Endometrium (tissue), 2 donors: ENCODE data around the gene AP2A1.

Experiments used
- FAIRE-seq: peaks from 2 replicates; lab custom pipeline; 2012; peaks lifted over from hg19 to GRCh38; lab: Jason Lieb, UNC
- donor health status: control.
- donor health status: control.

Gene AP2A1

DNA sequence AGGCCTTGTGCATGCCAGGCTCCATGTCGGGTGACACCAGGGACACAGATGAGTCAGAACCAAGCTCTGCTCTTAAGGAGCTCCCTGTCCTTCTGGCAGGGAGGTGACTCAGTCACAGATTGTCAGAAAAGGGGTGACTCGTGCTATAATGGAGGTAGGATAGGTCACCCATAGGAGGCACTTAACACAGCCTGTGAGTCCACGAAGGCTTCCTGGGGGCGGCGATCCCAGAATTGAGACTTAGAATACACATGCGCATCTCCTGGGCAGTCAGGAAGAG is 26.7 kb downstream of the AP2A1 start:
- FAIRE-seq: no peak

DNA sequence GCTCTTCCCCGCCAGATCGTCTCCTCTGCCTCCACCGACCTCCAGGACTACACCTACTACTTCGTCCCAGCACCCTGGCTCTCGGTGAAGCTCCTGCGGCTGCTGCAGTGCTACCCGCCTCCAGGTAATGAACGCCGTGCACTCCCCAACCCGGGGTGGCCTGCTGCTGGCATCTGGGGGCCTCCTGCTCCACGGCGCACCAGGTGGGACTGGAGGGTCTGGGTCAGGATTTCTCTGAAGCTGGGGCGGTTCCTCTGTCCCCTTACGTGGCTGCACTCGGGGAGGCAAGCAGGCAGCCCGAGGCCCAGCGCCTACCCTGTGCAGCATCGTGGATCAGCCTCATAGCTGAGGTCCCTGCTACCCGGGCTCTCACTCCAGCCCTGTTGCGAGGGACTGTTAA is 28.8 kb downstream of the AP2A1 start:
- FAIRE-seq: no peak

- FAIRE-seq: no peak
Observed at GRCh38 chr19:49798574-49798973, 31.8 kb downstream of the AP2A1 start.

DNA sequence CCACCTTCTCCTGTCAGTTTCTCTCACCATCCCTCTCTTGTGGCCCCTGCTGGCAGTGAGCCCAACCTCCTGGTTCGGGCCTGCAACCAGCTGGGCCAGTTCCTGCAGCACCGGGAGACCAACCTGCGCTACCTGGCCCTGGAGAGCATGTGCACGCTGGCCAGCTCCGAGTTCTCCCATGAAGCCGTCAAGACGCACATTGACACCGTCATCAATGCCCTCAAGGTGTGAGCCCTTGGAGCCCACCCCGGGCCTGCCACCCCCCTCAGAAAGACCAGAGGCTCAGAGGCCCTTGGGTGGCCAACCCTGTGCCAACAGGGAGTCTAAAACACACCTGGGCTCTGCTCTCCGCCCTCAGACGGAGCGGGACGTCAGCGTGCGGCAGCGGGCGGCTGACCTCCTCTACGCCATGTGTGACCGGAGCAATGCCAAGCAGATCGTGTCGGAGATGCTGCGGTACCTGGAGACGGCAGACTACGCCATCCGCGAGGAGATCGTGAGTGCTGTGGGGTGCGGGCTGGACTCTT is 32.5 kb downstream of the AP2A1 start:
- no peak for FAIRE-seq

GRCh38 chr19:49799798-49800376 is 33.1 kb downstream of the AP2A1 start:
- no peak for FAIRE-seq

- FAIRE-seq: no peak
Observed at GRCh38 chr19:49800771-49801170, 34.0 kb downstream of the AP2A1 start.

DNA sequence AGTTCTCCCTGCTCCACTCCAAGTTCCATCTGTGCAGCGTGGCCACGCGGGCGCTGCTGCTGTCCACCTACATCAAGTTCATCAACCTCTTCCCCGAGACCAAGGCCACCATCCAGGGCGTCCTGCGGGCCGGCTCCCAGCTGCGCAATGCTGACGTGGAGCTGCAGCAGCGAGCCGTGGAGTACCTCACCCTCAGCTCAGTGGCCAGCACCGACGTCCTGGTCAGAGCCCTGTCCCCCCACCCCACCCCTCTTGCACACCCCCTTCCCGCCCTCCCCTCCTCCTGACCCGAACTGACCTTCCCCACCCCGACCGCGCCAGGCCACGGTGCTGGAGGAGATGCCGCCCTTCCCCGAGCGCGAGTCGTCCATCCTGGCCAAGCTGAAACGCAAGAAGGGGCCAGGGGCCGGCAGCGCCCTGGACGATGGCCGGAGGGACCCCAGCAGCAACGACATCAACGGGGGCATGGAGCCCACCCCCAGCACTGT is 34.6 kb downstream of the AP2A1 start:
- no peak for FAIRE-seq

GRCh38 chr19:49801966-49802661 is 35.3 kb downstream of the AP2A1 start:
- FAIRE-seq: no peak

GRCh38 chr19:49802836-49803528 is 36.2 kb downstream of the AP2A1 start:
- FAIRE-seq: no peak

DNA sequence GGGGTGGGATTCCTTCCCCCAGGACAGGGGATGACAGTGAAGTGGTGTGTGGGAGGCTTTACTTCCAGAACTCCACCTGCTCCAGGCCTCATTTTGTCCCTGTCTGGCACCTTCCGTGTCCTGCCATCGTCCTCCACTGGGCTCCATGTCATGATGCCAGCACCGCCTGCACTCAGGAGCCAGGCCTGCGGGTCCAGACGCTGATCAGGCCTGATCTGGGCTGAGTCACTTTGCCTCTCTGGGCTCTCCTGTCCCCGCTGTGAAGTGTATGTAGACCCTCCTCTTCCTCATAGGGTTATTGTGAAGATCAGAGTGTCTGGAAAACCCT is 36.7 kb downstream of the AP2A1 start:
- no peak for FAIRE-seq

GRCh38 chr19:49805822-49806619 is 39.2 kb downstream of the AP2A1 start:
- FAIRE-seq: no peak

- no peak for FAIRE-seq
Observed at GRCh38 chr19:49806620-49806959, 39.8 kb downstream of the AP2A1 start.

DNA sequence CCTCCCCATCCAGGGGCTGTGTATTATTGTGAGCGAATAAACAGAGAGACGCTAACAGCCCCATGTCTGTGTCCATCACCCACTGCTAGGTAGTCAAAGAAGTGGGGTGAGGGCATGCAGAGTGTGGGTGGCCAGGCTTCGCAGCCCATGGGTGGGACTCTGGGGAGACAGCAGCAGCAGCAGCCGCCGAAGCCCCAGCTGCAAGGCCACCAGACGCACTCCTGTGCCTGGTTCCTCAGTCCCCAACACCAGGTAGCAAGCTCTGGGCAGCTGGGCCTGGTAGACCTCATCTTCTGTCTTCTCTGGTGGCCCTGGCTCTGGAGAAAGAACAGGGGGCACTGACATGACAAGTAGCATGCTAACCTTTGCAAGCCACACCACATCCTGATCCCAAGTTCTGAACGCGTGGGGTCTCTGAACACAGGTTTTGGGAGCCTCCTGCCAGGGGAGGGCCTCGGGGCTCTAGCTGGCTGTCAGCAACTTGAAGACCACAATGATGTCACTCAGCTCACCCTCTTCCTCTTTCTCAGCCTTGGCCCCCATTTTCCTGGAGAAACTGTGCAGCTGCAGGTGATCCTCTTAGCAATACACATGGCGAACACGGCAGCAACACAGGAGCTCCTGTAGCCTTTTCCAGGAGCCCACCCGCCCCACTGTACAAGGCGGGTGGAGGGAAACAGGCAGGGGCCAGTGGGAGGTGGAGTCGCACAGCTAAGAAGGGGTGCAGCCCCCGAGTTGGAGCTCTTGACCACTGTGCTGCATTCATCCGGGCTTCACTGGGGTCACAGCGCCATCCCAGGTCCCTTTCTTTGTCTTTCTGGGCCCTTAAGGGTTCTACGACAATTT is 40.5 kb downstream of the AP2A1 start:
- no peak for FAIRE-seq

GRCh38 chr19:49807904-49808675 is 41.3 kb downstream of the AP2A1 start:
- no peak for FAIRE-seq

DNA sequence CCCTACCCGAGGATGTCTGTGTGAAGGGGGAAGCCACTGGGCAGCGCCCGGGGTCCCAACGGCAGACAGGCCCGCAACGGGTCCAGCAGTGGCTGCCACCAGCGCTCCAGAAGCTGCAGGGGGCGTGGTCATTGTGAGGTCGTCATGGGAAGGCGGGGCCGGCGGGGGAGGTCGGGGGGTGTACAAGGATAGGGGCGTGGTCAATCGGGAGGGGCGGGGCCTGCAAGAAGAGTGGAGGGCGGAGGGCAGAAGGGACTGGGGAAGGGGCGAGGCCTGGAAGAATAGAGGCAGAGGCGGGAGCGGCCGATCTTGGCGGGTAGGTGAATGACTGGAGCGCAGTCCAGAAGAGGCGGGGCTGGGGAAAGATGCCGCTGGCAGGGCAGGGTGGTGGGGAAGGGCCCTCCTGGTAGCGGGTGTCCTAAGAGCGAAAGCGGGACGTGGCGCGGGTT is 41.9 kb downstream of the AP2A1 start:
- no peak for FAIRE-seq

DNA sequence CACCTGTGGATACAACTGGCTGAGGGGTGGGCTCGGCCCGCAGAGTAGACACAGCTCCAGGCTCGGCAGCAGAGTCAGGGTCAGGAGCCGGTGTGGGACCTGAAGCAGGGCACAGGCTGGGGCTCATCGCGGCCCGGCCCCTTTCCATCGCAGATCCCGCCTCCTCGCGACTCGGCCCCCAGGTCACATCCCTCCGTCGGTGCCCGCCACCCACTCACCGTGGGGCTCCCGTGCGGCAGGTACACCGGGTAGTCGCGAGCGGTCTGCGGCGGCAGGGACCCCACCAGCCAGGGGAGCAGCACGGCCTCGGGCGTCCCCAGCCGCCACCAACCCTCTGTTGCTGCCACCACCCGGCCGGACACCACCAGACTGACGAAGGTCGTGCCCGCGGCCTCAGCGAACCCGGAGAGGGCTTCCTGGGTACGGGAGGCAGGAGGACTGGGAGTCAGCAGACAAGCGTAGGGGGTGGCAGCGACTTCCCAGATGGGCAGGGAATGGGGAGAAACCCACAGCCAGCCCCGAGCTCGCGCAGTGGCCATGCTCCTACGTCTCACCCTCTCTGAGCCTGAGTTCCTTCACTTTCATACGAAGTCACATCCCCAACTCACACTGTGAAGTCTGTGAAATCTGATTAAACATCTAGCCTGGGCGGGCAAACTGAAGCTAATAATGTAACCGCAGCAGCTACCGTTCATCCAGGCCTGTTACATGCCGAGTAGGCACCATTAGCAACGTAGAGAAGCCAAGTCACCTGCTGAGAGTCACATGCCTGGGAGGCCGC is 42.5 kb downstream of the AP2A1 start:
- FAIRE-seq: no peak

- no peak for FAIRE-seq
Observed at GRCh38 chr19:49809941-49810389, 43.2 kb downstream of the AP2A1 start.

DNA sequence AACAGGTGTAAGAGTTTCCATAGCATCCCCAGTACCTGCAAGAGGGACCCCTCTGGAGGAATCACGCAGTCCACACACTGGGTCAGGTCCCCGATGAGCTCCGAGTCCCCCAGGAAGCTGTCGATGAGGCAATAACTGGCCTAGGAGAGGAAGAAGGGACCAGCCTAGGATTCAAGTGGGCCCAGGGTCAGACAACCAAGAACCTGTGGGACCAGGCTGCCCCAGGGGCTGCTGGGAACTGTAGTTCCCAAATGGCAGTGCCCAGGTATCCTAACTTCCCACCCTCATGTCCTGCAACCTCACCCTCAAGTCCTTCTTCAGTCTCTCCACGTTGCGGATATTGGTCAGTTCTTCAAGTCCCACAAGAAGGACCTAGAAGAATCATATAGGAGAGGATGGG is 44.5 kb downstream of the AP2A1 start:
- FAIRE-seq: no peak

GRCh38 chr19:49812452-49812996 is 45.7 kb downstream of the AP2A1 start:
- FAIRE-seq: no peak
